Lower leg skin (tissue), 3 donors: ENCODE data around the gene G6PC2.

ENCODE experiments used
- POLR2A ChIP-seq, 2 donors: fragments of 450-650 bp; IDR thresholded peaks; one replicate each; pipeline ENCODE4 v1.6.1; 2016 to 2017; ENCODE audit warnings: antibody characterized with exemption in 2 of 2, mild to moderate bottlenecking in 1 of 2, moderate library complexity in 1 of 2
- TF ChIP-seq, protein P1 (sequence below), 3 donors: fragments of 450-650 bp; IDR thresholded peaks; one replicate each; pipeline ENCODE4 v1.5.1; 2016; ENCODE audit warnings: antibody characterized with exemption in 3 of 3, mild to moderate bottlenecking in 3 of 3, moderate library complexity in 2 of 3

DNA sequence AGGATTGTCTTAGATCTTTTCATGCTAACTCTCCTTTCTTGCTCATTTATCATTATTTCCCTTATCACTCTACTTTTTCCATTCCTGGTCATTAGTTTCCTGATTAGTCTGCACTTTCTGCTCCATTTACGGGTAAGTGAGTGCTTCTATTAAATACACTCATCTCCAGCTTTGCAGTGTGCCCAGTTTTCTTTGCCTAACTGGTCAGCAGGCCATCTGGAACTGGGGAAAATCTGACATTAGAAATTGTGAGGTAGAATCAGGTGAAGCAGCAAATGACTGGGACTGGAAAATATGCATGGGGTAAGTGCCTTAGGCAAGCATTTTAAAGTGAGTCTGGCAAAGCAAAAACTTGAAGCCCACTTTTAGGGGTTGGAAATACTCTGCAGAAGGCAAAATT, 29.2 kb downstream of the G6PC2 start:
- no peak for TF ChIP-seq POLR2A (IDR thresholded peaks at IDR 0.05)
- TF ChIP-seq, protein P1, sequence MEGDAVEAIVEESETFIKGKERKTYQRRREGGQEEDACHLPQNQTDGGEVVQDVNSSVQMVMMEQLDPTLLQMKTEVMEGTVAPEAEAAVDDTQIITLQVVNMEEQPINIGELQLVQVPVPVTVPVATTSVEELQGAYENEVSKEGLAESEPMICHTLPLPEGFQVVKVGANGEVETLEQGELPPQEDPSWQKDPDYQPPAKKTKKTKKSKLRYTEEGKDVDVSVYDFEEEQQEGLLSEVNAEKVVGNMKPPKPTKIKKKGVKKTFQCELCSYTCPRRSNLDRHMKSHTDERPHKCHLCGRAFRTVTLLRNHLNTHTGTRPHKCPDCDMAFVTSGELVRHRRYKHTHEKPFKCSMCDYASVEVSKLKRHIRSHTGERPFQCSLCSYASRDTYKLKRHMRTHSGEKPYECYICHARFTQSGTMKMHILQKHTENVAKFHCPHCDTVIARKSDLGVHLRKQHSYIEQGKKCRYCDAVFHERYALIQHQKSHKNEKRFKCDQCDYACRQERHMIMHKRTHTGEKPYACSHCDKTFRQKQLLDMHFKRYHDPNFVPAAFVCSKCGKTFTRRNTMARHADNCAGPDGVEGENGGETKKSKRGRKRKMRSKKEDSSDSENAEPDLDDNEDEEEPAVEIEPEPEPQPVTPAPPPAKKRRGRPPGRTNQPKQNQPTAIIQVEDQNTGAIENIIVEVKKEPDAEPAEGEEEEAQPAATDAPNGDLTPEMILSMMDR (IDR thresholded peaks at IDR 0.05): no peak
